ENCODE results near the gene PRICKLE1.
"Not testable (repeated sequence)": the region's sequence is repeated elsewhere in the genome, so short reads cannot be mapped to it uniquely, and the experiment has no call there.

PRICKLE1 gene

GRCh38 chr12:42546709-42547108, 42.8 kb downstream of the PRICKLE1 start:
- Histone ChIP-seq H3K9ac (ENCODE audit: low read length) (no peak overlapping the region), H3K27me3 (ENCODE audit: control insufficient read depth in 1 of 2, insufficient read depth in 2 of 2, low read length in 2 of 2) (no peaks in the 10 kb centered on the region), H3K4me1 (ENCODE audit: insufficient read depth, low read length) (no peaks in the 10 kb centered on the region), H3K27ac (ENCODE audit: low read depth, low read length) (no peak overlapping the region), H3K9me3 (ENCODE audit: low read length) (no peaks in the 10 kb centered on the region), H3K36me3 (ENCODE audit: insufficient read depth, low read length) (no peaks in the 10 kb centered on the region), H3K4me3 (ENCODE audit: low read depth in 1 of 2, low read length in 2 of 2) (no peak overlapping the region)

DNA sequence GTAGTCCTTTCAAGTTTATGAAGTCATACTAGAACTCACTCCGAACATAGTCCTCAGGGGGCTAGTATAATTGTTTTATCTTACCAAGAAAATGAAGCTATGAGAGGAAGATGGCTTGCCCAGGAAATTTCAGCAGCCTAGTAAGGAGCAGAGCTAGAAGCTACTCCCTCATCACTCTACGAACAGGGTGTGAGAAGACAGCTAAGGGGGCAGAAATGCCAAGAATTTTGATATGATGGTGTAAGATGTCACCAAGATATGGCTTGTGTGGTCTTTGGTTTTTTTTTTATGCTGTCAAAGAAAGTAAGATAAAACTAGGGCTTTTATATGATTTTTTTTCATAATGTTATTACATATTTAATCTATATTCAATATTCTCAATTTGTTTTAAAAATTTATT, 47.6 kb downstream of the PRICKLE1 start:
- Histone ChIP-seq H3K36me3 (ENCODE audit: insufficient read depth, low read length) (no peaks in the 10 kb centered on the region), H3K9me3 (ENCODE audit: low read length) (no peaks in the 10 kb centered on the region), H3K4me3 (ENCODE audit: low read depth in 1 of 2, low read length in 2 of 2) (no peak overlapping the region), H3K27ac (ENCODE audit: low read depth, low read length) (no peak overlapping the region), H3K27me3 (ENCODE audit: control insufficient read depth in 1 of 2, insufficient read depth in 2 of 2, low read length in 2 of 2) (no peaks in the 10 kb centered on the region), H3K9ac (ENCODE audit: low read length) (no peak overlapping the region), H3K4me1 (ENCODE audit: insufficient read depth, low read length) (no peaks in the 10 kb centered on the region)

DNA sequence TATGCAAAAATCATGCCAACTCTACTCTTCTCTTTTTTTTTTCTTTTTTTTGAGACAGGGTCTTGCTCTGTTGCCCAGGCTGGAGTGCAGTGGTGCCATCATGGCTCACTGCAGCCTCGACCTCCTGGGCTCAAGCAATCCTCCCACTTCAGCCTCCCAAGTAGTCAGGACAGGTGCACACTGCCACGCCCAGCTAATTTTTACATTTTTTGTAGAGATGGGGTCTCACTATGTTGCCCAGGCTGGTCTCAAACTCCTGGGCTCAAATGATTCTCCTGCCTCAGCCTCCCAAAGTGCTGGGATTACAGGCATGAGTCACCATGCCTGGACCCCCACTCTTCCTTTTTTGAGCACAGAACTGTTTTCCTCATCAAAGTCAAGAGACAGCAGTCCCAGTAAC, 48.2 kb downstream of the PRICKLE1 start:
- not testable (repeated sequence) for H3K27me3 ChIP-seq (ENCODE audit: control insufficient read depth in 1 of 2, insufficient read depth in 2 of 2, low read length in 2 of 2); H3K4me3 ChIP-seq (ENCODE audit: low read depth in 1 of 2, low read length in 2 of 2); H3K4me1 ChIP-seq (ENCODE audit: insufficient read depth, low read length); H3K27ac ChIP-seq (ENCODE audit: low read depth, low read length); H3K36me3 ChIP-seq (ENCODE audit: insufficient read depth, low read length); H3K9me3 ChIP-seq (ENCODE audit: low read length); H3K9ac ChIP-seq (ENCODE audit: low read length)

- no peaks in the 10 kb centered on the region for H3K27me3 ChIP-seq (ENCODE audit: control insufficient read depth in 1 of 2, insufficient read depth in 2 of 2, low read length in 2 of 2)
- no peak overlapping the region for H3K9ac ChIP-seq (ENCODE audit: low read length)
- H3K4me3 ChIP-seq (ENCODE audit: low read depth in 1 of 2, low read length in 2 of 2) = no peak overlapping the region
- no peak overlapping the region for H3K27ac ChIP-seq (ENCODE audit: low read depth, low read length)
- no peaks in the 10 kb centered on the region for H3K9me3 ChIP-seq (ENCODE audit: low read length)
- H3K36me3 ChIP-seq (ENCODE audit: insufficient read depth, low read length) = no peaks in the 10 kb centered on the region
- H3K4me1 ChIP-seq (ENCODE audit: insufficient read depth, low read length) = no peaks in the 10 kb centered on the region
Observed at GRCh38 chr12:42539696-42540095, 49.9 kb downstream of the PRICKLE1 start.

GRCh38 chr12:42538203-42538602, 51.3 kb downstream of the PRICKLE1 start:
- Histone ChIP-seq H3K4me1 (ENCODE audit: insufficient read depth, low read length) (no peaks in the 10 kb centered on the region), H3K4me3 (ENCODE audit: low read depth in 1 of 2, low read length in 2 of 2) (no peak overlapping the region), H3K9ac (ENCODE audit: low read length) (no peak overlapping the region), H3K27me3 (ENCODE audit: control insufficient read depth in 1 of 2, insufficient read depth in 2 of 2, low read length in 2 of 2) (no peaks in the 10 kb centered on the region), H3K36me3 (ENCODE audit: insufficient read depth, low read length) (no peaks in the 10 kb centered on the region), H3K9me3 (ENCODE audit: low read length) (no peaks in the 10 kb centered on the region), H3K27ac (ENCODE audit: low read depth, low read length) (no peak overlapping the region)

DNA sequence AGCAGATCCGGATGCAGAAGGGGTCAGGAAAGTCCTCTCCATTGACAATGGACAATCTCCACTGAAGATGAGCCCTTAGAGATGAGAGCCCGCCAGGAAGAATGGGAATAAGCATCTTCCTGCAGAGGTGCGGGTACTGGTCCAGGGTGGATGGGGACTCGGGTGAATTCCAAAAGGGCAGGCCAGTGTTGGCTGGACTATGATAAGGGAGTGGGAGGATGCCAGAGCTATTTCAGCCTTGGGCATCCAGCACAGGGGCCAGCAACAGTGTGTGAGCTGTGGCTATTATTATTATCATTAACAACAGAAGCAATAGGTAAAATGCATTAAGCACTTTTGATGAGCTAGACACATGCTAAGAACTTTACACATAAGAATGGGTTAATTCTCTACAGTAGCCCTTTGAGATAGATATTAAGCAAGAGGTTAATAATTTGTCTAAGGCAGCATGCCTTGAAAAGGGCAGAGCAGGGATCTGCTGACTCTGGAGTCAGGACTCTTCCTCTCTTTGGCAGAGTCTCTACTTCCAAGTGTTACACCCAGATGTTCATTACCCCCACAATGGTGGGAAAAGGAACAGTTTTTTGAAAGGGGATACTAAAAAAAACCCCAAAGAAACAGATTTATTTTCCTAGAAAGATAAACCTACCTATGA, 55.2 kb downstream of the PRICKLE1 start:
- no peak overlapping the region for H3K27ac ChIP-seq (ENCODE audit: low read depth, low read length)
- no peaks in the 10 kb centered on the region for H3K4me1 ChIP-seq (ENCODE audit: insufficient read depth, low read length)
- no peaks in the 10 kb centered on the region for H3K36me3 ChIP-seq (ENCODE audit: insufficient read depth, low read length)
- H3K9me3 ChIP-seq (ENCODE audit: low read length) = no peaks in the 10 kb centered on the region
- no peaks in the 10 kb centered on the region for H3K27me3 ChIP-seq (ENCODE audit: control insufficient read depth in 1 of 2, insufficient read depth in 2 of 2, low read length in 2 of 2)
- H3K9ac ChIP-seq (ENCODE audit: low read length) = no peak overlapping the region
- no peak overlapping the region for H3K4me3 ChIP-seq (ENCODE audit: low read depth in 1 of 2, low read length in 2 of 2)

DNA sequence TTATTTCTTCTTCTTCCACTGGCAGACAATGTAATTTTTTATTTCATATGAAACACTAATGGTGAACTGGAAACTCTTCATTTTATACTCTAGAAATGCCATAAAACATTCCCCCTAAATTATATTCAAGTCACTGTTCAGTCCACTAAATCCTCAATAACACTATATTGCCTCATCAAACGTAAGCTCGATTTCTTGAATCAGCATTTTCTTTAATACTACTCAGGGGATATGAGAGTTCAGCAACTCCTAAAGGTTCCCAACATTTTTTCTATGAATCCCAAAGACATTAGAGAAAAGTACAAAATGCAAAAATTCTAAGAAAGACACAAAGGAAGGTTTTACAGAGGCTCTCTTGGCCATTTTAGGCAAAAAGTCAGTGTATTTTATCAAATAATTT, 59.3 kb downstream of the PRICKLE1 start:
- Histone ChIP-seq H3K27me3 (ENCODE audit: control insufficient read depth in 1 of 2, insufficient read depth in 2 of 2, low read length in 2 of 2) (no peaks in the 10 kb centered on the region), H3K9ac (ENCODE audit: low read length) (no peak overlapping the region), H3K4me3 (ENCODE audit: low read depth in 1 of 2, low read length in 2 of 2) (no peak overlapping the region), H3K27ac (ENCODE audit: low read depth, low read length) (no peak overlapping the region), H3K4me1 (ENCODE audit: insufficient read depth, low read length) (no peaks in the 10 kb centered on the region), H3K9me3 (ENCODE audit: low read length) (no peaks in the 10 kb centered on the region), H3K36me3 (ENCODE audit: insufficient read depth, low read length) (no peaks in the 10 kb centered on the region)

DNA sequence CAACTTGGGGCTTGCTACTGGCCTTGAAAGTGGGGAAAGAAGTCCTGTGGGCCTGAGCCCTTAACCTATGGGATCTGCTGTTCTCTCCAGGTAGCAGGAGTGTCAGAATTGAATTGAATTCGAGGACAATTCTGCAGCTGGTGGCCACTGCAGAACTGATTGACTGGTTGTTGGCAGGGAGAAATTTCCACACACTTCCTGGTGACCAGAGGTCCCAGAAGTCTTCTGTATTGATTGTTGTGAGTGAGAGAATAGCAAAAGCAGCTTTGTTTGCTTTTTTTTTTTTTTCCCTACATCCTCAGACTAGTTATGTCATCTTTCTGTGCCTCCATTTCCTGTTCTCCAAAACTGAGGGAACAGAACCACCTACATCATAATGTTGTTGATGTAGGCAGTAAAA, 64.1 kb downstream of the PRICKLE1 start:
- Histone ChIP-seq H3K9me3 (ENCODE audit: low read length) (no peaks in the 10 kb centered on the region), H3K4me1 (ENCODE audit: insufficient read depth, low read length) (no peaks in the 10 kb centered on the region), H3K9ac (ENCODE audit: low read length) (no peak overlapping the region), H3K36me3 (ENCODE audit: insufficient read depth, low read length) (no peaks in the 10 kb centered on the region), H3K27ac (ENCODE audit: low read depth, low read length) (no peak overlapping the region), H3K4me3 (ENCODE audit: low read depth in 1 of 2, low read length in 2 of 2) (no peak overlapping the region), H3K27me3 (ENCODE audit: control insufficient read depth in 1 of 2, insufficient read depth in 2 of 2, low read length in 2 of 2) (no peaks in the 10 kb centered on the region)

- H3K4me3 ChIP-seq (ENCODE audit: low read depth in 1 of 2, low read length in 2 of 2) = no peak overlapping the region
- H3K27me3 ChIP-seq (ENCODE audit: control insufficient read depth in 1 of 2, insufficient read depth in 2 of 2, low read length in 2 of 2) = no peaks in the 10 kb centered on the region
- no peak overlapping the region for H3K27ac ChIP-seq (ENCODE audit: low read depth, low read length)
- no peaks in the 10 kb centered on the region for H3K4me1 ChIP-seq (ENCODE audit: insufficient read depth, low read length)
- H3K9ac ChIP-seq (ENCODE audit: low read length) = no peak overlapping the region
- H3K9me3 ChIP-seq (ENCODE audit: low read length) = no peaks in the 10 kb centered on the region
- no peaks in the 10 kb centered on the region for H3K36me3 ChIP-seq (ENCODE audit: insufficient read depth, low read length)
Observed at GRCh38 chr12:42524716-42525115, 64.8 kb downstream of the PRICKLE1 start.

DNA sequence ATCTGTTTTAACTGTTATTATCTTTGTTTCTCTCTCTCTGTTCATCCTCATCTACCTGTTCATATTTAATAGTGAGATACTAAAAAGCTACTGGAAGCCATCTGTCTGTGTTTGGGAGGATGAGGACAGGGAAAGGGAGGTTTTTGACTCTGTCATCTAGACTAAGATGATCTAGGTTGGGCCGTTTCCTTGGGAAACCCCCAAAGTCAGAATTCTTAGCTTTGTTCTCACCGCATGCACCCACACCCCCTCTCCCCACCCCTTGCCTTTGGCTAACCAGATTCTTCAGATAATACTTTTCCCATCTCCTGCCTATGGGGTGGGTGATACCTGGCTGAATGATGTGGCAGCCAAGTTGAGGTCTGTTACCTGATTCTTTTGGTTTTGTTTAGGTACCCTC, 73.0 kb downstream of the PRICKLE1 start:
- Histone ChIP-seq H3K4me1 (ENCODE audit: insufficient read depth, low read length) (no peaks in the 10 kb centered on the region), H3K27ac (ENCODE audit: low read depth, low read length) (no peak overlapping the region), H3K4me3 (ENCODE audit: low read depth in 1 of 2, low read length in 2 of 2) (no peak overlapping the region), H3K9ac (ENCODE audit: low read length) (no peak overlapping the region), H3K9me3 (ENCODE audit: low read length) (no peaks in the 10 kb centered on the region), H3K36me3 (ENCODE audit: insufficient read depth, low read length) (no peaks in the 10 kb centered on the region), H3K27me3 (ENCODE audit: control insufficient read depth in 1 of 2, insufficient read depth in 2 of 2, low read length in 2 of 2) (no peaks in the 10 kb centered on the region)

GRCh38 chr12:42511656-42512055, 77.9 kb downstream of the PRICKLE1 start:
- H3K9me3 ChIP-seq (ENCODE audit: low read length) = no peaks in the 10 kb centered on the region
- no peaks in the 10 kb centered on the region for H3K36me3 ChIP-seq (ENCODE audit: insufficient read depth, low read length)
- H3K27ac ChIP-seq (ENCODE audit: low read depth, low read length) = no peak overlapping the region
- H3K4me3 ChIP-seq (ENCODE audit: low read depth in 1 of 2, low read length in 2 of 2) = no peak overlapping the region
- H3K4me1 ChIP-seq (ENCODE audit: insufficient read depth, low read length) = no peaks in the 10 kb centered on the region
- no peaks in the 10 kb centered on the region for H3K27me3 ChIP-seq (ENCODE audit: control insufficient read depth in 1 of 2, insufficient read depth in 2 of 2, low read length in 2 of 2)
- H3K9ac ChIP-seq (ENCODE audit: low read length) = no peak overlapping the region

DNA sequence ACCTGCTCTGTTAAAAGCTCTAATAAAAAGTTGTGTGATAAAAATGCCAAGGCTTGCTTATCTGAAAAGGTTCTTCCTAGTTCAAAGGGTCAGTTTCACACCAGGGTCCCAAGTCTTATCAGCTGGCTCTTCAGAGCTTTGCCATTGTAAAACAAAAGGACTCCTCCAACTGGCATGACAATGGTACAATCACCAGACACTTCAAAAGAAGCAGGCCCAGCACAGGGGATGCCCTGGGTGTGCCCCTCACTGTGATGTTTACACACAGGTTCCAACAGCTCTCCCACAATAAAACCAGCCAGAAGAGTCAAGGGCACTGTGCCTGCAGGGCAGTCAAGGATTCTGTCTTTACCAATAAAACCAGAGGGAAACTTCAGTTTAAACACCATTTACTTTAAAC, 78.7 kb downstream of the PRICKLE1 start:
- Histone ChIP-seq H3K9ac (ENCODE audit: low read length) (no peak overlapping the region), H3K36me3 (ENCODE audit: insufficient read depth, low read length) (no peaks in the 10 kb centered on the region), H3K4me1 (ENCODE audit: insufficient read depth, low read length) (no peaks in the 10 kb centered on the region), H3K27ac (ENCODE audit: low read depth, low read length) (no peak overlapping the region), H3K27me3 (ENCODE audit: control insufficient read depth in 1 of 2, insufficient read depth in 2 of 2, low read length in 2 of 2) (no peaks in the 10 kb centered on the region), H3K4me3 (ENCODE audit: low read depth in 1 of 2, low read length in 2 of 2) (no peak overlapping the region), H3K9me3 (ENCODE audit: low read length) (no peaks in the 10 kb centered on the region)

All from muscle layer of colon (tissue), 2 donors.